ENCODE measurements around the gene EIF4EBP2. TPM values are rescaled to one million over a fixed set of nuclear protein-coding genes. Genes with fewer than 3 reads are reported as not detected.
A peak's percentile ranks its signal among the peaks of the same experiment; 100 is the strongest.

The EIF4EBP2 gene
- polyA plus RNA-seq, 3 donors, result 26.3 to 93.8 (median 73.4) TPM

- Mint-ChIP-seq H3K4me1 (peaks cover 19% of the 10 kb centered on the region), H3K4me3 (no peak overlapping the region), H3K27me3 (ENCODE audit: low read depth in 3 of 3) (no peaks in the 10 kb centered on the region), H3K36me3 (peaks cover 27 to 44% of the 10 kb centered on the region in 2 donors), H3K27ac (peak overlapping the region in 1 of 7 donors; percentile 21), H3K9me3 (no peaks in the 10 kb centered on the region)
- Histone ChIP-seq H3K27me3 (ENCODE audit: control insufficient read depth in 2 of 2, insufficient read depth in 2 of 2, low read length in 2 of 2) (no peaks in the 10 kb centered on the region), H4K20me1 (ENCODE audit: insufficient read depth, low read length) (peaks cover 94% of the 10 kb centered on the region), H3K27ac (ENCODE audit: low read depth in 1 of 2, low read length in 2 of 2) (no peak overlapping the region), H2AFZ (ENCODE audit: insufficient read depth, low read depth, low read length, poor library complexity, severe bottlenecking) (no peak overlapping the region), H3K4me3 (replicated peaks in 1 of 3; ENCODE audit: low read depth in 2 of 3, low read length in 3 of 3) (no peak overlapping the region), H3K4me1 (ENCODE audit: control insufficient read depth in 1 of 2, insufficient read depth in 2 of 2, low read length in 2 of 2) (no peaks in the 10 kb centered on the region), H3K36me3 (replicated peaks in 1 of 2; ENCODE audit: control insufficient read depth in 1 of 2, insufficient read depth in 2 of 2, low read length in 2 of 2) (peaks cover 3 to 59% of the 10 kb centered on the region in 2 donors), H3K79me2 (ENCODE audit: insufficient read depth, low read length) (peaks cover 94% of the 10 kb centered on the region), H3K9ac (ENCODE audit: insufficient read depth, low read length, poor library complexity, severe bottlenecking) (no peak overlapping the region), H3K9me3 (replicated peaks in 1 of 2; ENCODE audit: control insufficient read depth in 1 of 2, insufficient read depth in 1 of 2, low read length in 2 of 2) (no peaks in the 10 kb centered on the region), H3K4me2 (replicated peaks; ENCODE audit: extremely low read depth, low read length, poor library complexity, severe bottlenecking) (no peak overlapping the region)
- no peak for TF ChIP-seq CTCF (IDR thresholded peaks at IDR 0.05)
- intact Hi-C loops (cut with micrococcal nuclease), result no loop called here
- no peak for DNase-seq
- no CpG with 5 or more reads among the region's 4 CpGs for WGBS (ENCODE audit: insufficient coverage)
These were observed 8.4 kb downstream of the EIF4EBP2 start for GRCh38 chr10:70412356-70412755.

GRCh38 chr10:70417568-70417967, 13.6 kb downstream of the EIF4EBP2 start:
- Histone ChIP-seq H3K27ac (ENCODE audit: low read depth in 1 of 2, low read length in 2 of 2) (peak overlapping the region in 1 of 2 donors; percentile 46), H3K9me3 (replicated peaks in 1 of 2; ENCODE audit: control insufficient read depth in 1 of 2, insufficient read depth in 1 of 2, low read length in 2 of 2) (no peaks in the 10 kb centered on the region), H3K79me2 (ENCODE audit: insufficient read depth, low read length) (peaks cover 64% of the 10 kb centered on the region), H3K4me2 (replicated peaks; ENCODE audit: extremely low read depth, low read length, poor library complexity, severe bottlenecking) (no peak overlapping the region), H3K4me1 (ENCODE audit: control insufficient read depth in 1 of 2, insufficient read depth in 2 of 2, low read length in 2 of 2) (no peaks in the 10 kb centered on the region), H3K9ac (ENCODE audit: insufficient read depth, low read length, poor library complexity, severe bottlenecking) (no peak overlapping the region), H3K36me3 (replicated peaks in 1 of 2; ENCODE audit: control insufficient read depth in 1 of 2, insufficient read depth in 2 of 2, low read length in 2 of 2) (peaks cover 34 to 72% of the 10 kb centered on the region in 2 donors), H3K4me3 (replicated peaks in 1 of 3; ENCODE audit: low read depth in 2 of 3, low read length in 3 of 3) (no peak overlapping the region), H2AFZ (ENCODE audit: insufficient read depth, low read depth, low read length, poor library complexity, severe bottlenecking) (no peak overlapping the region), H4K20me1 (ENCODE audit: insufficient read depth, low read length) (peaks cover 97% of the 10 kb centered on the region), H3K27me3 (ENCODE audit: control insufficient read depth in 2 of 2, insufficient read depth in 2 of 2, low read length in 2 of 2) (no peaks in the 10 kb centered on the region)
- Mint-ChIP-seq H3K27ac (peak overlapping the region in 1 of 7 donors; percentile 33), H3K27me3 (ENCODE audit: low read depth in 3 of 3) (no peaks in the 10 kb centered on the region), H3K4me1 (peaks cover 3% of the 10 kb centered on the region), H3K9me3 (no peaks in the 10 kb centered on the region), H3K4me3 (no peak overlapping the region), H3K36me3 (peaks cover 43 to 52% of the 10 kb centered on the region in 2 donors)
- no CpG with 5 or more reads among the region's 1 CpG for WGBS (ENCODE audit: insufficient coverage)
- intact Hi-C loops (cut with micrococcal nuclease), result no loop called here
- no peak for DNase-seq
- TF ChIP-seq CTCF (IDR thresholded peaks at IDR 0.05), result no peak
